B cell (primary cell): ENCODE data around the gene RAD9A. TPM values are rescaled to one million over a fixed set of nuclear protein-coding genes. Genes with fewer than 3 reads are reported as not detected.

Experiments
- ATAC-seq: fragments of 200-7000 bp; cut with Tn5 transposase; one replicate; pipeline ENCODE4 v1.10.0; 2021; ENCODE audit warnings: low read depth, mild to moderate bottlenecking, moderate number of reproducible peaks, moderate library complexity
- CTCF ChIA-PET: fragments of 350-600 bp; sonication (Branson Sonifier 250); formaldehyde crosslinking; loops from one replicate; lab custom pipeline; 2021; ENCODE audit warnings: antibody characterized with exemption, inconsistent platforms; lab: Charles Lee
- POLR2A ChIA-PET: fragments of 350-600 bp; sonication (Branson Sonifier 250); formaldehyde crosslinking; loops from one replicate; lab custom pipeline; 2021; ENCODE audit warnings: antibody characterized with exemption; lab: Charles Lee
- DNase-seq: peaks from one replicate; pipeline ENCODE4 v3.0.0; 2013
- H2AFZ ChIP-seq: 2 replicates; pipeline ENCODE4 v1.6.1; 2012; ENCODE audit warnings: mild to moderate bottlenecking, low read depth, low read length; ENCODE audit not compliant: insufficient read depth, poor library complexity, severe bottlenecking
- H3K27ac ChIP-seq, 2 donors: 1 replicate in 1 of 2; 2 replicates in 1 of 2; pipeline ENCODE4 v1.5.1; 2012 to 2013; ENCODE audit warnings: low read length in 2 of 2, mild to moderate bottlenecking in 2 of 2, moderate library complexity in 1 of 2
- H3K27me3 ChIP-seq, 4 experiments: fragments of 200-600 bp in 1 of 4; sonication (generic) in 1 of 4; replicated peaks in 1 of 4; 1 replicate in 2 of 4; 2 replicates in 2 of 4; pipeline versions ENCODE4 v1.6.1 to v1.7.0; 2013 to 2016; ENCODE audit warnings: low read length in 3 of 4, mild to moderate bottlenecking in 2 of 4, mixed read lengths in 1 of 4, moderate library complexity in 1 of 4; ENCODE audit not compliant: insufficient read depth in 4 of 4, control insufficient read depth in 3 of 4; ENCODE audit errors: control extremely low read depth in 1 of 4
- H3K36me3 ChIP-seq, 2 experiments: replicated peaks in 1 of 2; 1 replicate in 1 of 2; 2 replicates in 1 of 2; pipeline versions ENCODE4 v1.6.1 to v1.7.1; 2013; ENCODE audit warnings: low read length in 1 of 2; ENCODE audit not compliant: insufficient read depth in 2 of 2, control insufficient read depth in 1 of 2; ENCODE audit errors: control extremely low read depth in 1 of 2, extremely low read depth in 1 of 2
- H3K4me1 ChIP-seq, 2 donors: fragments of 200-600 bp in 1 of 2; sonication (generic) in 1 of 2; 1 replicate in 1 of 2; 2 replicates in 1 of 2; pipeline versions ENCODE4 v1.5.1 to v1.6.1; 2013 to 2017; ENCODE audit warnings: low read length in 2 of 2; ENCODE audit not compliant: control insufficient read depth in 2 of 2, insufficient read depth in 2 of 2
- H3K4me2 ChIP-seq: replicated peaks from 2 replicates; pipeline ENCODE3; 2012; ENCODE audit warnings: mild to moderate bottlenecking, low read depth, low read length; ENCODE audit not compliant: poor library complexity, severe bottlenecking
- H3K4me3 ChIP-seq, 5 experiments: fragments of 200-600 bp in 1 of 5; sonication (generic) in 1 of 5; 1 replicate in 3 of 5; 2 replicates in 2 of 5; pipeline versions ENCODE4 v1.5.1 to v1.7.0; 2011 to 2016; ENCODE audit warnings: low read length in 4 of 5, mild to moderate bottlenecking in 4 of 5, low read depth in 2 of 5, control low read depth in 1 of 5, moderate library complexity in 1 of 5; ENCODE audit not compliant: insufficient read depth in 1 of 5; ENCODE audit errors: control extremely low read depth in 1 of 5, extremely low read depth in 1 of 5
- H3K79me2 ChIP-seq: fragments of 200-600 bp; sonication (generic); one replicate; pipeline ENCODE4 v1.6.0; 2016; ENCODE audit warnings: low read length; ENCODE audit not compliant: control insufficient read depth, insufficient read depth
- H3K9ac ChIP-seq: fragments of 200-600 bp; sonication (generic); 2 replicates; pipeline ENCODE4 v1.6.1; 2017; ENCODE audit warnings: mild to moderate bottlenecking, low read length, moderate library complexity
- H3K9me3 ChIP-seq, 3 donors: one replicate each; pipeline versions ENCODE4 v1.6.1 to v1.7.1; 2013; ENCODE audit warnings: low read length in 2 of 3; ENCODE audit not compliant: control insufficient read depth in 2 of 3, insufficient read depth in 1 of 3; ENCODE audit errors: control extremely low read depth in 1 of 3
- H4K20me1 ChIP-seq: 2 replicates; pipeline ENCODE4 v1.6.0; 2012; ENCODE audit warnings: mild to moderate bottlenecking, low read length; ENCODE audit not compliant: insufficient read depth, control insufficient read depth, poor library complexity, severe bottlenecking
- H3K27ac Mint-ChIP-seq: one replicate; pipeline ENCODE4 v1.8.0; 2021; ENCODE audit warnings: mixed read lengths
- H3K27me3 Mint-ChIP-seq: one replicate; pipeline ENCODE4 v1.8.0; 2021; ENCODE audit warnings: mixed read lengths
- H3K4me1 Mint-ChIP-seq: one replicate; pipeline ENCODE4 v1.8.0; 2021; ENCODE audit warnings: mixed read lengths
- H3K4me3 Mint-ChIP-seq: one replicate; pipeline ENCODE4 v1.8.0; 2021; ENCODE audit warnings: mixed read lengths
- H3K9me3 Mint-ChIP-seq: one replicate; pipeline ENCODE4 v1.8.0; 2022; ENCODE audit warnings: mixed read lengths; ENCODE audit not compliant: insufficient read depth
- CTCF ChIP-seq: fragments of 200-600 bp; IDR thresholded peaks from one replicate; pipeline ENCODE4 v1.8.0; 2022; ENCODE audit warnings: antibody characterized with exemption, mild to moderate bottlenecking
- EZH2 ChIP-seq: IDR thresholded peaks from 2 replicates; pipeline ENCODE4 v1.6.1; 2012; ENCODE audit warnings: borderline replicate concordance, low read depth, mild to moderate bottlenecking, moderate library complexity, low read length; ENCODE audit not compliant: insufficient read depth, poor library complexity, severe bottlenecking
- WGBS: methylation state at CpG from one replicate; pipeline ENCODE4 v1.1.5; 2013; ENCODE audit warnings: missing lambda C conversion rate; ENCODE audit not compliant: insufficient coverage; 5-methylcytosine and 5-hydroxymethylcytosine counted together
- intact Hi-C: fragments of 100-400 bp; cut with micrococcal nuclease; formaldehyde crosslinking; loops from one replicate; pipeline ENCODE4 v1.10.0; 2022
- polyA plus RNA-seq: library from polyadenylated mRNA; depleted of rRNA; stranded (reverse); fragments of >200 nt; gene quantifications from 2 replicates; pipeline ENCODE4 v1.2.3, GENCODE V29; 2012
- total RNA-seq, 2 donors: library from RNA; stranded (reverse); fragments of 120-200 nt in 1 of 2; gene quantifications; 1 replicate in 1 of 2; 2 replicates in 1 of 2; pipeline versions ENCODE4 v1.2.3 to v1.2.4, GENCODE V29; 2013 to 2022

Gene RAD9A
- total and polyA plus RNA-seq, 2 donors (not counting 1 experiment from before 2014, with no cell fraction given) = 50.6 to 76.8 TPM

DNA sequence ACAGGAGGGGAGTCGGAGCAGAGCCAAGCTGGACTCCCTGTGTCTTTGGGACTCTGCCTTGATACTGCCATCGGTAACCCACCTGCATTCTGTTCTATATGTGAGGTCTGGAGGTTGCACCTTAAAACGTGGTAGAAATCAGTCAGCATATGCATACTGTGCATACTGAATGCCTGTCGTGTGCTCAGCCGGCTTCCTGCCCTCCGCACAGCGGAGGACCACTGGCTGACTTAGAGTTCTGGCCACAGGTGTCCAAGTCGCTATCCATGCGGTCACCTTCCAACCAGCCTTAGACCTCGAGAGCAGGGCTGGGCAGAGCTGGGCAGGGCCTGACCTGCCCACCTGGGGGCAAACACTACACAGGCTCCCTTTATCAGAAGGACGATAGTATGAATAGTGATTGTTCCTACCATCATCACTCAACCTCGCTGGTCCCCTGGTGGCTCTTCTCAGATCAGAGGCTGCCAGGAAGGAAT is 15.9 kb downstream of the RAD9A start:
- Histone ChIP-seq H3K4me1 (peaks cover 91 to 96% of the 10 kb centered on the region in 2 donors), H4K20me1 (peaks cover 47% of the 10 kb centered on the region), H3K79me2 (peaks cover 71% of the 10 kb centered on the region), H3K4me3 (peak overlapping the region in 3 of 5 experiments; percentile 7 to 36 (median 36)), H3K36me3 (peaks cover 0 to 49% of the 10 kb centered on the region in 2 experiments), H3K27me3 (no peaks in the 10 kb centered on the region), H3K9me3 (peaks cover 0 to 2% (median 0%) of the 10 kb centered on the region in 3 donors), H2AFZ (no peak overlapping the region), H3K27ac (peak overlapping the region; percentile 83 to 88), H3K9ac (peak overlapping the region; percentile 89), H3K4me2 (peak overlapping the region; percentile 89)
- DNase-seq (no peak), ATAC-seq (no peak)
- WGBS = 69% methylated on average over 9 of the region's 12 CpGs
- peak overlapping the region; percentile 79 for H3K4me3 Mint-ChIP-seq
- ChIA-PET POLR2A (interaction anchor here (0.6 to 4.2 kb wide), 12 partner anchors 10 to 79 kb away, joined by 3 to 78 read pairs (median 5); partner anchors contain the start of genes PTPRCAP, RAD9A, RPS6KB2 and TMEM134), CTCF (interaction anchor here (0.8 to 3.4 kb wide), 8 partner anchors 8 to 65 kb away, joined by 3 to 18 read pairs (median 4); partner anchors contain the start of genes CARNS1, PTPRCAP and RAD9A)
- no peaks in the 10 kb centered on the region for H3K27me3 Mint-ChIP-seq
- peaks cover 89% of the 10 kb centered on the region for H3K4me1 Mint-ChIP-seq
- H3K9me3 Mint-ChIP-seq = no peaks in the 10 kb centered on the region
- peak overlapping the region; percentile 100 for H3K27ac Mint-ChIP-seq
- no peak for TF ChIP-seq EZH2
- TF ChIP-seq CTCF = no peak
- intact Hi-C loops = loop anchor here (10.0 kb wide), 1 partner anchor 177 kb away; the partner anchor contains the start of gene GSTP1
